ENCODE results near the gene SERPINF2.

The SERPINF2 gene

DNA sequence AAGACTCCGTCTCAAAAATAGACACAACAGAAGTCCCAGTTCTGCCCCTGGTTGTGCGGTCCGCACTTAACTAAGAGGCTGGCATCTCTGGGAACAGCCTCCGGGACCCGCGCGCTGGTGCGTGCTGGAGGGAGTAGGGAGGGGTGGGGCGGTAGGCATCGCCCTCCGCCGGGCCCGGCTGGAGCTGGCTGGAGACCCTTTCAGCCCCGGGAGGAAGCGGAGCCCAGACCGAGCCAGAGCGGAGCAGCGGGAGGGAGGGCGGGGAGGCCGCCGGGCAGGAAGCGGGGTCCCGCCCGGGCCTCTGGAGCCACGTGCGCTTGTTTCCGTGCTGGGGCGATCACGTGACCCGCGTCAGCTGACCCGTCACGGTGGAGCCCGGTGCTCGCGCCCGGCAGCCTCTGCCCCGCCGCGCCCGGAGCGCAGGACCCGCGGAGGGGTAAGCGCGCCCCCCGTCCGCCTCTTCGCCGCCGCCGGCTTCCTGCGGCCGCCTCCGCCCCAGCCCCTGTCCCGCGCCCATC, 18.3 kb upstream of the SERPINF2 start, which contains the start of gene WDR81:
Gene WDR81 (plus strand): TSS at position 354 of the 518 bp plus-strand sequence. CDS start 256 bp downstream, outside the sequence.
- peak within 1 kb of the TSS; percentile 91 for H2AFZ ChIP-seq (ENCODE audit: insufficient read depth, low read length, poor library complexity)
- no CpG with 5 or more reads among the region's 57 CpGs for WGBS (ENCODE audit: extremely low coverage, insufficient coverage, insufficient read length)

DNA sequence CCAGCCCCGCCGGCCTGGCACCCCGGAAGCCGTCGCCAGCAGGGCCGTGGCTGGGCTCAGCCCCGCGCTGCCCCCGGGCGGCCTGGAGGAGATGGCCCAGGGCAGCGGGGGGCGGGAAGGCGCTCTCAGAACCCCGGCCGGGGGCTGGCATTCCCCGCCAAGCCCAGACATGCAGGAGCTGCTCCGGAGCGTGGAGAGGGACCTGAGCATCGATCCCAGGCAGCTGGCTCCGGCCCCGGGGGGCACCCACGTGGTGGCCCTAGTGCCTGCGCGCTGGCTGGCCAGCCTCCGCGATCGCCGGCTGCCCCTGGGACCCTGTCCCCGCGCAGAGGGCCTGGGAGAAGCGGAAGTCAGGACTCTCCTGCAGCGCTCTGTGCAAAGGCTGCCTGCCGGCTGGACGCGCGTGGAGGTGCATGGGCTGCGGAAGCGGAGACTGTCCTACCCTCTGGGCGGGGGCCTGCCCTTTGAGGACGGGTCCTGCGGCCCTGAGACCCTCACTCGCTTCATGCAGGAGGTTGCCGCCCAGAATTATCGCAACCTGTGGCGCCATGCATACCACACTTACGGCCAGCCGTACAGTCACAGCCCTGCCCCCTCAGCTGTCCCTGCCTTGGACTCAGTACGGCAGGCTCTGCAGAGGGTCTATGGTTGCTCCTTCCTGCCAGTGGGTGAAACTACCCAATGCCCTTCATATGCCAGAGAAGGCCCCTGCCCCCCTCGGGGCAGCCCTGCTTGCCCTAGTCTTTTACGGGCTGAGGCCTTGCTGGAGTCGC, 17.6 kb upstream of the SERPINF2 start:
- no peak overlapping the region for H2BK5ac ChIP-seq (ENCODE audit: low read depth, low read length, poor library complexity)
- peak overlapping the region; percentile 70 for H3K4me2 ChIP-seq (ENCODE audit: low read length)
- H3K27me3 ChIP-seq (ENCODE audit: insufficient read depth, low read length): no peaks in the 10 kb centered on the region
- no peak overlapping the region for H2AK5ac ChIP-seq (ENCODE audit: low read length)
- peak overlapping the region; percentile 51 for H4K12ac ChIP-seq (ENCODE audit: low read depth, low read length)
- H3K14ac ChIP-seq (ENCODE audit: low read length): peak overlapping the region; percentile 63
- H3K79me2 ChIP-seq (ENCODE audit: control insufficient read depth, insufficient read depth, low read length, poor library complexity): peaks cover 5% of the 10 kb centered on the region
- peak overlapping the region; percentile 14 for H2BK12ac ChIP-seq (ENCODE audit: low read length)
- no CpG with 5 or more reads among the region's 51 CpGs for WGBS (ENCODE audit: extremely low coverage, insufficient coverage, insufficient read length)
- H2AFZ ChIP-seq (ENCODE audit: insufficient read depth, low read length, poor library complexity): peak overlapping the region; percentile 46
- DNase-seq: no peak
- peaks cover 2 to 4% of the 10 kb centered on the region in 2 experiments for H3K36me3 ChIP-seq (ENCODE audit: control insufficient read depth in 1 of 2, insufficient read depth in 2 of 2, low read length in 2 of 2)
- peak overlapping the region; percentile 71 for H3K4me3 ChIP-seq (ENCODE audit: low read depth, low read length)
- peak overlapping the region; percentile 26 for H3K18ac ChIP-seq (ENCODE audit: low read length)
- H3K9ac ChIP-seq (ENCODE audit: low read length): peak overlapping the region; percentile 16
- peak overlapping the region; percentile 54 for H3K4ac ChIP-seq (ENCODE audit: low read depth, low read length)
- peak overlapping the region; percentile 47 for H4K91ac ChIP-seq (ENCODE audit: low read depth, low read length)
- H3K79me1 ChIP-seq (ENCODE audit: low read length): peaks cover 8% of the 10 kb centered on the region
- H3K9me3 ChIP-seq (ENCODE audit: insufficient read depth, low read depth, low read length): peaks cover 4% of the 10 kb centered on the region
- peak overlapping the region; percentile 64 for H4K8ac ChIP-seq (ENCODE audit: low read depth, low read length)
- H3K4me1 ChIP-seq (ENCODE audit: control insufficient read depth in 1 of 2, insufficient read depth in 2 of 2, low read length in 2 of 2): peaks cover 9 to 13% of the 10 kb centered on the region in 2 experiments
- H3K27ac ChIP-seq (ENCODE audit: low read depth, low read length): peak overlapping the region; percentile 19
- no peak overlapping the region for H3K23ac ChIP-seq (ENCODE audit: low read length)
- peak overlapping the region; percentile 3 for H2BK120ac ChIP-seq (ENCODE audit: insufficient read depth, low read length, poor library complexity)

More for the DNA sequence above, 18.3 kb upstream of the SERPINF2 start, which contains the start of gene WDR81:
- H2AK5ac ChIP-seq (ENCODE audit: low read length): no peak within 1 kb of the TSS
- H3K79me2 ChIP-seq (ENCODE audit: control insufficient read depth, insufficient read depth, low read length, poor library complexity): peaks cover 5% of the 10 kb centered on the region
- H2BK12ac ChIP-seq (ENCODE audit: low read length): peak within 1 kb of the TSS; percentile 56
- H3K4ac ChIP-seq (ENCODE audit: low read depth, low read length): peak within 1 kb of the TSS; percentile 85
- peak within 1 kb of the TSS; percentile 16 for H3K9ac ChIP-seq (ENCODE audit: low read length)
- H3K14ac ChIP-seq (ENCODE audit: low read length): peak within 1 kb of the TSS; percentile 87
- H3K4me1 ChIP-seq (ENCODE audit: control insufficient read depth in 1 of 2, insufficient read depth in 2 of 2, low read length in 2 of 2): peaks cover 9 to 13% of the 10 kb centered on the region in 2 experiments
- peaks cover 2 to 4% of the 10 kb centered on the region in 2 experiments for H3K36me3 ChIP-seq (ENCODE audit: control insufficient read depth in 1 of 2, insufficient read depth in 2 of 2, low read length in 2 of 2)
- no peaks in the 10 kb centered on the region for H3K27me3 ChIP-seq (ENCODE audit: insufficient read depth, low read length)
- H3K4me2 ChIP-seq (ENCODE audit: low read length): peak within 1 kb of the TSS; percentile 70
- H3K79me1 ChIP-seq (ENCODE audit: low read length): peaks cover 8% of the 10 kb centered on the region
- peak within 1 kb of the TSS; percentile 19 for H3K27ac ChIP-seq (ENCODE audit: low read depth, low read length)
- peak within 1 kb of the TSS; percentile 95 for H4K8ac ChIP-seq (ENCODE audit: low read depth, low read length)
- peak within 1 kb of the TSS; percentile 75 for H2BK5ac ChIP-seq (ENCODE audit: low read depth, low read length, poor library complexity)
- H3K9me3 ChIP-seq (ENCODE audit: insufficient read depth, low read depth, low read length): peaks cover 4% of the 10 kb centered on the region
- DNase-seq: peak; percentile 64 to 74
- peak within 1 kb of the TSS; percentile 95 for H4K91ac ChIP-seq (ENCODE audit: low read depth, low read length)
- peak within 1 kb of the TSS; percentile 91 for H3K18ac ChIP-seq (ENCODE audit: low read length)
- H3K23ac ChIP-seq (ENCODE audit: low read length): no peak within 1 kb of the TSS
- H4K12ac ChIP-seq (ENCODE audit: low read depth, low read length): peak within 1 kb of the TSS; percentile 96
- peak within 1 kb of the TSS; percentile 71 for H3K4me3 ChIP-seq (ENCODE audit: low read depth, low read length)
- peak within 1 kb of the TSS; percentile 81 for H2BK120ac ChIP-seq (ENCODE audit: insufficient read depth, low read length, poor library complexity)

DNA sequence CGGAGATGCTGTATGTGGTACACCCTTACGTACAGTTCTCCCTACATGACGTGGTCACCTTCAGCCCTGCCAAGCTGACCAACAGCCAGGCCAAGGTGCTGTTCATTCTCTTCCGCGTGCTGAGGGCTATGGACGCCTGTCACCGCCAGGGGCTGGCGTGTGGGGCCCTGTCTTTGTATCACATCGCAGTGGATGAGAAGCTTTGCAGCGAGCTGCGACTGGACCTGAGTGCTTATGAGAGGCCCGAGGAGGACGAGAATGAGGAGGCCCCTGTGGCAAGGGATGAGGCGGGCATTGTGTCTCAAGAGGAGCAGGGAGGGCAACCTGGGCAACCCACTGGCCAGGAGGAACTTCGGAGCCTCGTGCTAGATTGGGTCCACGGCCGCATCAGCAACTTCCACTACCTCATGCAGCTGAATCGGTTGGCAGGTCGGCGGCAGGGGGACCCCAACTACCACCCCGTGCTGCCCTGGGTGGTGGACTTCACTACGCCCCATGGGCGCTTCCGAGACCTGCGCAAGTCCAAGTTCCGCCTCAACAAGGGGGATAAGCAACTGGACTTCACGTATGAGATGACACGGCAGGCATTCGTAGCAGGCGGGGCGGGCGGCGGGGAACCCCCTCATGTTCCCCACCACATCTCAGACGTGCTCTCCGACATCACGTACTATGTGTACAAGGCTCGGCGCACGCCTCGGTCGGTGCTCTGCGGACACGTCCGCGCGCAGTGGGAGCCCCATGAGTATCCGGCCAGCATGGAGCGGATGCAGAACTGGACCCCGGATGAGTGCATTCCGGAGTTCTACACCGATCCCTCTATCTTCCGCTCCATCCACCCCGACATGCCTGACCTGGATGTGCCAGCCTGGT, 16.8 kb upstream of the SERPINF2 start:
- Histone ChIP-seq H4K91ac (ENCODE audit: low read depth, low read length) (no peak overlapping the region), H3K79me1 (ENCODE audit: low read length) (peaks cover 8% of the 10 kb centered on the region), H2AFZ (ENCODE audit: insufficient read depth, low read length, poor library complexity) (no peak overlapping the region), H3K4me2 (ENCODE audit: low read length) (no peak overlapping the region), H3K14ac (ENCODE audit: low read length) (no peak overlapping the region), H3K79me2 (ENCODE audit: control insufficient read depth, insufficient read depth, low read length, poor library complexity) (peaks cover 5% of the 10 kb centered on the region), H3K4ac (ENCODE audit: low read depth, low read length) (no peak overlapping the region), H3K18ac (ENCODE audit: low read length) (no peak overlapping the region), H3K9ac (ENCODE audit: low read length) (no peak overlapping the region), H2BK120ac (ENCODE audit: insufficient read depth, low read length, poor library complexity) (no peak overlapping the region), H4K8ac (ENCODE audit: low read depth, low read length) (no peak overlapping the region), H3K9me3 (ENCODE audit: insufficient read depth, low read depth, low read length) (peaks cover 4% of the 10 kb centered on the region), H4K12ac (ENCODE audit: low read depth, low read length) (peak overlapping the region; percentile 2), H3K23ac (ENCODE audit: low read length) (no peak overlapping the region), H2BK5ac (ENCODE audit: low read depth, low read length, poor library complexity) (no peak overlapping the region), H3K36me3 (ENCODE audit: control insufficient read depth in 1 of 2, insufficient read depth in 2 of 2, low read length in 2 of 2) (peaks cover 2 to 4% of the 10 kb centered on the region in 2 experiments), H2BK12ac (ENCODE audit: low read length) (no peak overlapping the region), H3K27ac (ENCODE audit: low read depth, low read length) (no peak overlapping the region), H3K4me1 (ENCODE audit: control insufficient read depth in 1 of 2, insufficient read depth in 2 of 2, low read length in 2 of 2) (peaks cover 9 to 13% of the 10 kb centered on the region in 2 experiments), H3K4me3 (ENCODE audit: low read depth, low read length) (no peak overlapping the region), H3K27me3 (ENCODE audit: insufficient read depth, low read length) (no peaks in the 10 kb centered on the region), H2AK5ac (ENCODE audit: low read length) (peak overlapping the region; percentile 11)
- no peak for DNase-seq
- WGBS (ENCODE audit: extremely low coverage, insufficient coverage, insufficient read length): no CpG with 5 or more reads among the region's 54 CpGs

DNA sequence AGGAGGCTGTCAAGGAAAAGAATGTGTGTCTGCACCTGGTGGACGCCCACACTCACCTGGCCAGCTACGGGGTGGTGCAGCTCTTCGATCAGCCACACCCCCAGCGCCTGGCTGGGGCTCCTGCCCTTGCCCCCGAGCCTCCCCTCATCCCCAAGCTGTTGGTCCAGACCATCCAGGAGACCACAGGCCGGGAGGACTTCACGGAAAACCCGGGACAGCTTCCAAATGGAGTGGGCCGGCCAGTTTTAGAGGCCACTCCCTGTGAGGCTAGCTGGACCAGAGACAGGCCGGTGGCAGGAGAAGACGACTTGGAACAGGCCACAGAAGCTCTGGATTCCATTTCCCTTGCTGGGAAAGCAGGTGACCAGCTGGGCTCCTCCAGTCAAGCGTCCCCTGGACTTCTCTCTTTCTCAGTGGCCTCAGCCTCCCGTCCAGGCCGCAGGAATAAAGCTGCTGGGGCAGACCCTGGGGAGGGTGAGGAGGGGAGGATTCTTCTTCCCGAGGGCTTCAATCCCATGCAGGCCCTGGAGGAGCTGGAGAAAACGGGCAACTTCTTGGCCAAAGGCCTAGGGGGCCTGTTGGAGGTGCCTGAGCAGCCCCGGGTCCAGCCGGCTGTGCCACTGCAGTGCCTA, 15.9 kb upstream of the SERPINF2 start:
- no CpG with 5 or more reads among the region's 18 CpGs for WGBS (ENCODE audit: extremely low coverage, insufficient coverage, insufficient read length)
- no peak overlapping the region for H3K23ac ChIP-seq (ENCODE audit: low read length)
- no peak overlapping the region for H4K8ac ChIP-seq (ENCODE audit: low read depth, low read length)
- no peak overlapping the region for H3K18ac ChIP-seq (ENCODE audit: low read length)
- H4K91ac ChIP-seq (ENCODE audit: low read depth, low read length): no peak overlapping the region
- no peak overlapping the region for H3K4ac ChIP-seq (ENCODE audit: low read depth, low read length)
- DNase-seq: no peak
- peaks cover 8% of the 10 kb centered on the region for H3K79me1 ChIP-seq (ENCODE audit: low read length)
- H3K79me2 ChIP-seq (ENCODE audit: control insufficient read depth, insufficient read depth, low read length, poor library complexity): peaks cover 5% of the 10 kb centered on the region
- no peak overlapping the region for H2AFZ ChIP-seq (ENCODE audit: insufficient read depth, low read length, poor library complexity)
- no peak overlapping the region for H3K14ac ChIP-seq (ENCODE audit: low read length)
- no peak overlapping the region for H2BK12ac ChIP-seq (ENCODE audit: low read length)
- H3K27ac ChIP-seq (ENCODE audit: low read depth, low read length): no peak overlapping the region
- H3K27me3 ChIP-seq (ENCODE audit: insufficient read depth, low read length): no peaks in the 10 kb centered on the region
- peaks cover 9 to 16% of the 10 kb centered on the region in 2 experiments for H3K4me1 ChIP-seq (ENCODE audit: control insufficient read depth in 1 of 2, insufficient read depth in 2 of 2, low read length in 2 of 2)
- H4K12ac ChIP-seq (ENCODE audit: low read depth, low read length): no peak overlapping the region
- no peak overlapping the region for H2BK120ac ChIP-seq (ENCODE audit: insufficient read depth, low read length, poor library complexity)
- H3K9me3 ChIP-seq (ENCODE audit: insufficient read depth, low read depth, low read length): peaks cover 4% of the 10 kb centered on the region
- peaks cover 2 to 4% of the 10 kb centered on the region in 2 experiments for H3K36me3 ChIP-seq (ENCODE audit: control insufficient read depth in 1 of 2, insufficient read depth in 2 of 2, low read length in 2 of 2)
- H2BK5ac ChIP-seq (ENCODE audit: low read depth, low read length, poor library complexity): no peak overlapping the region
- no peak overlapping the region for H3K4me3 ChIP-seq (ENCODE audit: low read depth, low read length)
- H2AK5ac ChIP-seq (ENCODE audit: low read length): no peak overlapping the region
- H3K4me2 ChIP-seq (ENCODE audit: low read length): no peak overlapping the region
- no peak overlapping the region for H3K9ac ChIP-seq (ENCODE audit: low read length)

Measured in trophoblast cell (in vitro differentiated cells and primary cell).